ENCODE data around the gene ROR1. TPM values are rescaled to one million over a fixed set of nuclear protein-coding genes. Genes with fewer than 3 reads are reported as not detected.

The ROR1 gene
- total and polyA plus RNA-seq, 3 donors from 2014 or later: 3.3 to 5.1 (median 4.6) TPM

- H3K27ac ChIP-seq: no peak overlapping the region
- no peak for TF ChIP-seq POLR2A (IDR thresholded peaks at IDR 0.05)
- no peak for TF ChIP-seq CTCF (IDR thresholded peaks at IDR 0.05)
- H3K9me3 ChIP-seq: no peaks in the 10 kb centered on the region
- WGBS, 2 donors: 61 to 66% methylated on average over 2 of the region's 2 CpGs
- H3K4me1 ChIP-seq: no peaks in the 10 kb centered on the region
- no peak for DNase-seq
- H3K27me3 ChIP-seq: no peaks in the 10 kb centered on the region
- H3K4me3 ChIP-seq: no peak overlapping the region
- no peaks in the 10 kb centered on the region for H3K36me3 ChIP-seq (ENCODE audit: low read depth, missing control alignments)
- intact Hi-C loops (cut with DNase I; ENCODE audit: low total_unique reads): no loop called here
Measured at GRCh38 chr1:63987014-63987627, 213.3 kb downstream of the ROR1 start.

GRCh38 chr1:63987628-63988024, 213.8 kb downstream of the ROR1 start:
- Histone ChIP-seq H3K4me3 (no peak overlapping the region), H3K9me3 (no peaks in the 10 kb centered on the region), H3K27ac (no peak overlapping the region), H3K4me1 (no peaks in the 10 kb centered on the region), H3K36me3 (ENCODE audit: low read depth, missing control alignments) (no peaks in the 10 kb centered on the region), H3K27me3 (no peaks in the 10 kb centered on the region)
- no peak for TF ChIP-seq POLR2A (IDR thresholded peaks at IDR 0.05)
- TF ChIP-seq CTCF (IDR thresholded peaks at IDR 0.05): no peak
- DNase-seq: no peak
- 67 to 73% methylated on average over 3 of the region's 3 CpGs for WGBS, 2 donors
- intact Hi-C loops (cut with DNase I; ENCODE audit: low total_unique reads): no loop called here

GRCh38 chr1:63988941-63989340, 215.1 kb downstream of the ROR1 start:
- H3K4me3 ChIP-seq: no peak overlapping the region
- no peaks in the 10 kb centered on the region for H3K4me1 ChIP-seq
- intact Hi-C loops (cut with DNase I; ENCODE audit: low total_unique reads): no loop called here
- DNase-seq: no peak
- H3K36me3 ChIP-seq (ENCODE audit: low read depth, missing control alignments): no peaks in the 10 kb centered on the region
- TF ChIP-seq POLR2A (IDR thresholded peaks at IDR 0.05) (no peak), CTCF (IDR thresholded peaks at IDR 0.05) (no peak)
- 85 to 89% methylated on average over 2 of the region's 2 CpGs for whole genome bisulfite sequencing, 2 donors
- H3K27me3 ChIP-seq: no peaks in the 10 kb centered on the region
- H3K27ac ChIP-seq: no peak overlapping the region
- H3K9me3 ChIP-seq: no peaks in the 10 kb centered on the region

GRCh38 chr1:63991685-63992084, 217.9 kb downstream of the ROR1 start:
- intact Hi-C loops (cut with DNase I; ENCODE audit: low total_unique reads): no loop called here
- no peak overlapping the region for H3K27ac ChIP-seq
- WGBS, 2 donors: 64 to 66% methylated on average over 2 of the region's 2 CpGs
- TF ChIP-seq CTCF (IDR thresholded peaks at IDR 0.05) (no peak), POLR2A (IDR thresholded peaks at IDR 0.05) (no peak)
- DNase-seq: no peak
- H3K36me3 ChIP-seq (ENCODE audit: low read depth, missing control alignments): no peaks in the 10 kb centered on the region
- no peaks in the 10 kb centered on the region for H3K27me3 ChIP-seq
- no peak overlapping the region for H3K4me3 ChIP-seq
- H3K9me3 ChIP-seq: no peaks in the 10 kb centered on the region
- no peaks in the 10 kb centered on the region for H3K4me1 ChIP-seq

- Histone ChIP-seq H3K27ac (no peak overlapping the region), H3K27me3 (no peaks in the 10 kb centered on the region), H3K9me3 (no peaks in the 10 kb centered on the region), H3K36me3 (ENCODE audit: low read depth, missing control alignments) (no peaks in the 10 kb centered on the region), H3K4me1 (no peaks in the 10 kb centered on the region), H3K4me3 (no peak overlapping the region)
- WGBS, 2 donors: 84% methylated on average over 3 of the region's 3 CpGs
- DNase-seq: no peak
- intact Hi-C loops (cut with DNase I; ENCODE audit: low total_unique reads): no loop called here
- TF ChIP-seq POLR2A (IDR thresholded peaks at IDR 0.05): no peak
- no peak for TF ChIP-seq CTCF (IDR thresholded peaks at IDR 0.05)
Measured at GRCh38 chr1:64000021-64000420, 226.2 kb downstream of the ROR1 start.

Data from testis (tissue), 3 donors.